ENCODE results near the gene NEDD4L.
"Not testable (repeated sequence)": the region's sequence is repeated elsewhere in the genome, so short reads cannot be mapped to it uniquely, and the experiment has no call there.

Gene NEDD4L

DNA sequence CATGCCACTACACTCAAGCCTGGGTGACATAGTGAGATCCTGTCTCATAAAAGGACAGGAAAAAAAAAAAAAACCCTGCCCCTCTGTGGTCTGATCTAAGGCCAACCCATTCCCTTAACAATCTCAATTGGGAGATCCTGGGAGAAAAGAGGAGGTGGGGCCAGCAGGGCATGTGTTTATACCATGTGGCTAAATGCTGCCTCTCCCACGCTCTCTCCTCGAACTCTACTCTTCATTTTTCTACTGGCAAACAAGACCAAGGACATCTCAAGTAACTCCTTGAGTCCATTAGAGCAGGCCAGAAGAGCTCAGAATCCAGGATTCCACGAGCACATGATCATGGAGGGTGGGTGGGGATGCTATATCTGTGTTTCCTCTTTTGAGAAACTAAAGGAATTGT lies 16.7 kb upstream of the NEDD4L start:
- no peak for DNase-seq

DNA sequence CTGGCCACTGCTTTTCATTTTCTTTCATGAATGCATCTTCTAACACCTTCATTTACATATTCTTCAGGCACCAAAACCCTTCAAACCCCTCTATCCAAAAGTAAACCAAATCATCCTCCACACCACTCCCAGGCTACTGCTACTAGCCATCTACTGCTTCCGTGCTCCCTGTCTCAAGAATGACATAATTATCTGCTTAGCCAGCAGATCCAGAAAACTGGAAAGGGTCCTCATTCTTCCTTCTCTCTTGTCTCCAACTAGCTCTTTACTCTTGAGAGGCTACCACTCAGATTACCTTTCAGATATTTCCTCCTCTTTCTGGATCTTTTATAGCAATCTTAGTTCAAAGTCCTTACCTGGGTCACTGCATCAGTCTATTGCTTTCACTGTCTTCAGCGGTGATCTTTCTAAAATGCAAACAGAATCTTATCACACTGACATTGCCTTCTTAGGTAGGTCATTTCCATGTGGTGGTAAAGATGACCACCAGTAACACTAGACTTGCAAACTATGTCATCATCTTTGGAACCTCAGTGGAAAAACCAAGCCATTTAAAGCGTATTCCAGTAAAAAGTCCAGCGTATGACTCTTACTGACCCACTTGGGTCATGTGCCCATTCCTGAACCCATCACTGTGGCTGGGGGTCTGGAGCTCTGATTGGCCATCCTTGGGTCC lies 15.8 kb upstream of the NEDD4L start:
- no peak for DNase-seq

DNA sequence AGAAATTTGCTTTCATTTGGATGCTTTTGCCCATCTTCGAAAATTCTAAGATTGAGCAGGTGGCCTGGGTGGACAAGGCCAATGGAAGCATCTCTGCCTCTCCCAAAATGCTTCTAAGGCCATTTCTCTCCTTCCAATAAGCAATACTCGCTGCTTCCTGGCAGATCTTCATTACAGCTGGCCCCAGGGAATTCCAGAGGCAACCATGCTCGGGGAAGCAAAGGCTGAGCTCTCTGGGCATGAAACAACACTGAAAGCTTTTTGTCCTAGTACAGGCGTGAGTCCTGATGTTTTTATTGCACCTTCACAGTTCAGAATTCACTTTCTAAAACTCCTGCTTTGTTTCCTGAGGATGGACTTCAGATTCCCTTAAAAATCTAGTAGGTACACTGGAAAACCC lies 11.8 kb upstream of the NEDD4L start:
- DNase-seq = no peak

DNA sequence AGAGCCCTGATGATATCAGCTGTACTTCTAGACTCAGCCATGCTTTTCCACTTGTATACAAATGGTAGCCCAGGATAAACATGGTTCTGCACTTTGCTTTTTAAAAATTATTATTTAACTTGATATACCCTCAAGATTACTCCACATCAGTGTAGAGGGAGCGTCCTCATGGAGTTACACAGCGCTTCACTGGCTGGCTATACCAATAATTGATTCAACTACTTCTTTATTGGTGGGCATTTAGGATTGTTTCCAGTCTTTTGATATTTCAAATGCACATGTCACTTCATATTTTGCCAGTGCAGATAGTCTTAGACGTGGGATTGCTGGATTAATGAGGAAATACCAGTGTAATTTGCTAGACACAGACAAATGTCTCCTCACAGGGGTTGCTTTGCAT lies 10.8 kb upstream of the NEDD4L start:
- DNase-seq = no peak

DNA sequence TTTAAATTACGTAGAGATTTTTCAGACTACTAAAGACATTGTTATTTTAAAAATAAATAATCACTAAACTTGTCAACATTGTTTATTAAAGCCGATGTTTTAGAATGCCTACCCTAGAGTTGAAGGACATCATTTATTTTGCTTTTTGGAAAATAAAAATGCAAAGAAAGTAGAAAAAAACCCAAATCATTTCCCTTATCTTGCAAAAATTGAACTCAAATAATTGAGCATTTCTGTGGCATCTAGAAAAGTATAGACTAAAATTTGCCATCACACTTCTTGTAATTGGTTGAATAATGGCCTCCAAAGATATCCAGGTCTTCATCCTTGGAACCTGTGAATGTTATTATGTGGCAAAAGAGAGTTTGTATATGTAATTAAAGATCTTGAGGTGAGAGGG lies 9.7 kb upstream of the NEDD4L start:
- DNase-seq = no peak

DNA sequence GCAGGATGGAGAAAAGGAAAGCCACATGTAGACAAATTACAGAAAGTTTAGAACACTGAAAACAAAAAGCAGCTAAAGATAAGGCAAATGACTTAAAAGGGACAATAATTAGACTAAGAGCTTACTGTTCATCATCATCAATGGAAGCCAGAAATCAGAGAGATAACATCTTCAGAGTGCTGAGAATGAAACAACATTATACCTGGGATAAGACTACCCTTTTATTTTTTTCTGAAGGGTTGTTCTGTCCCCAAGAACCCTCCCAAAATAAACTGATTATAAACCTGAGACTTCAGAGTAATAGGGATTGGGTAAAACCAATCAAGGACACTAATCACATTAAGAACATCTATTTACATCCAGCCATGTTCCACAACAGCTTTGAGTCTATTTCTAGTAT lies 6.9 kb upstream of the NEDD4L start:
- DNase-seq = no peak

DNA sequence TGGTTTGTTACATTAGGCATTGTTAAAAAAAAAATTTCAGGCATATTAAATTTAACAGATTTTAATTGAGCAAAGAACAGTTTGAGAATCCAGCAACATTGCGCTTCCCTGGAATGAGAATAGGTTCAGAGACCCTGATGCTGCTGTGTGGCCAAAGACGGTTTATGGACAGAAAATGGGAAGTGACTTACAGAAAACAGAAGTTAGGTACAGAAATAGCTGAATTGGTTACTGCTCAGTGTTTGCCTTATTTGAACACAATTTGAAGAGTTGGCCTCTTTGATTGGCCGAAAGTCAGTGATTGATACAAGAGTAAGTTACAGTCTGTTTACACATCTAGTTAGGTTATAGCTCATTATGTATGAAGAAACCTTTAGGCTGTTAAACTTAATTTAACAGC lies 6.0 kb upstream of the NEDD4L start:
- peak; percentile 12 to 32 for DNase-seq

DNA sequence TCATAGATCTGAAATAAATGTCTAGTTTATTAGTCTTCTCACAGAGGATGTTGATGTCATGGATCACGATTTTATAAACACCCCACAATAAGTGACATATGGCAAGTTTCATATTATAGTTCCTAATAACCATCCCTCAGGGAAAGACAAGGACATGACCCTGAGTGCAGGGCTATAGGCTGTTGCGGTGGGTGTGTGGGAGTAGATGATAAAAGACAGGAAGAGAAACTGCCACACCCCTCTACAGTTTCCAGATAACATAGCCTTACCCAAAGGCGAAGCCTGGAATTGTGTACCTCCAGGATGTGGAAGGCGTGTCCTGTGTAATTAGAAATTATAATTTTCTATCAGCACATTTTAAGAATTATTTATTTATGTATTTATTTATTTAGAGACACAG lies 2.4 kb upstream of the NEDD4L start:
- peak; percentile 74 to 76 for DNase-seq

DNA sequence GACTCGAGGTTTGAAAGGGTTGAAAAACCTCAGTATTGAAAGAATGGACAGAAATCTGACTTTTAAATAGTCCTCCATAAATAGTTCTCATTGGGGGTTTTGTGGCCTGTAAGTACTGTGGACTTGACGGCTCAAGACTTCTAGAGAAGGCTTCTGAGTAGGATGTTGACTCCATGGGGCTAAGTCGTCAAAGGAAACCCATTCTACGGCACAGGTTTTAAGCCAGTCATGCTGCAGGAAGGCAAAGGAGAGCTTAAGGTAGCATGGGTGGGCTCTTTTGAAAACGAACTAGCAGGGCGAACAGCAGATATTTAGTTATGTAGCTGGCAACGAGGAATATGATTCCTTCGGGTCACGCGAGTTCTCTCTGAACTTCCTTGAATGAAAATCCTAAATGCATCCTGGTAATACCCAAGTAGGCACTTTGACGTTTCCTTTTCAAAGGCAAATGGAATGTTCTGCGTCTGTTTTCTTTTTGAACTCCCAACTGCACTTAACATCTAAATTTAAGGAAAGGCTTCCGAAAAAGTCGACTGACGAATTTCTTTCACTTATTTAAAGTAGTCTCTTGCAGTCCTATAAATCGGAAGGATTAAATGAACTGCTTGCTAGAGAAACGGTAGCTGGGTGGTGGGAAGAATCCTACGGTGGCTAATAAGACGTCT lies 1.1 kb upstream of the NEDD4L start:
- peak; percentile 6 to 9 for DNase-seq

DNA sequence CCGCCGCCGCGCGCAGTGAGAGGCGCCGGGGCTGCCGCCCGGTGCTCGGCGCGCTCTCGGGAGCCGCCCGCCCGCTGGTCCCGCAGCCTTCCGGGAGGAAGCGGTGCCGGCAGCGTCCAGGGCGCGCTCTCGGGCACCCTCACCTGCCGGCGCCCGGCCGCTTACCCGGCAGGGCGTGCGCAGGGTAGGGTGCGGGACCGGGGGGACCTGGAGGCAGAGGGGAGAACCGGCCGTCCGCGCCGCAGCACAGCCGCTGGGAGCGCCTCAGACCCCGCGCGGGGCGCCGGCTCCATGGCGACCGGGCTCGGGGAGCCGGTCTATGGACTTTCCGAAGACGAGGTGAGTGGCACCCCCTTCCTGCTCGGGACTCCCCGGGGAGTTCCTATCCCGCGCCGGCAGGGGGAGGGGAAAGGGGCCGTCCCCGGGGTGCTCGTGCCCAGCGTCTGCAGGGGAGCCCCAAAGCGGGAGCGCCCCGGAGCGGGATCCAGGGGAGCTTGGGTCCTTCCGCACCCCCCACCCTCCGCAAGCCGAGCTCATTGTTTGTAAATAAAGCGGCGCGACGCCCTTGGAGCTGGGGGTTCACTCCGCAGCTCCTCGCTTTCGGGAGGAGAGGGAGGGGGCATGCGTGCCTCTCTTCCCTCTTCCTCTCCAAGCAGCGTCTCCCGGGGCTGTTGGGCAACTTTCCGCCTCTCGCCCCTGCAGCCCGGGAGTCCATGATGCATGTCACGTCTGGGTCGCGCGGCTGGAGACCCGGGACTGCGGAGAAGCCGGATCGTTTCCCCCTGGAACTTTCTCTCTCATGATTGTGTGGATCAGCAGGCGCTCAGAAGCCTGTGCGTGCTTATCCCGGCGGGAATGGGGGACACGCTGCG lies 580 bp downstream of the NEDD4L start:
- DNase-seq = peak; percentile 25 to 45

DNA sequence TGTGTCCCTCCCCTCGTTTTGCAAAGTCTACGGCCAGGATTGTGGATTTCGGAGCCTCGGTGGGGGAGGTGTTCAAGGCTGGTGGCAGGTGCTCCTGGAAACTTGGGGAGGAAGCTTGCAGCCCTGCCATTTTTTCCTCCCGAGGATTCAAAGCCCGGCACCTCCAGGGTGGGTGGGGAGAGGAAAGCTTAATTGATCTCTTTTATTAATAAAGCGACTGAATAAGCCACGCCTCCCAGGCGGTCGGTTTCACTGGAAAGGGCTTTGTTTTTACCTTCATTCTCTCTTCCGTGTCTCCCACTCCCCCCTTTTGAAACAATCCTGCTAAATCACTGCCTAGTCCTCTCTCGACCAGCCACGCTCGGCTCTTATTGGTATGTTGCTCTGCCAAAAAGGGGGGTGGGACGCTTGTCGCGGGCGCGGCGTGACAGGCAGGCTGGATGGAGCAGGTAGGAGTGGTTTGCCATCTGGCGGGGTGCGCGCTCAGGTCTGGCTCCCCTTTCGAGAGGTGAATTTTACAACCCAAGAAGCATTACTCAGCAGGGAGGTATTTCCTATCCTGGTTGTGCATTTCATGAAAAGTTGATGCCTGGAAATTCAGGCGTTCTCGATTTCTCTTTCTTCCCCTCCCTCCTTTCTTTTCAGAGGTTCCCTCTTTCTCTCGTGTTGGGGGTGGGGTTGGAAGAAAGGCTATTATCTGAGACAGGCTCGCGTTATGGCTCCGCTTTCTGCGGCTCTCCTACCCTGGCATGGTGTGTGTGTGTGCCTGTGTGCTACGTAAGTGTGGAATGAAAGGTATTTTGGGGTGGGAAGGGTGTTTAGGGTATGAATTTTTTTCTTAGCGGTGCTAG lies 1.4 kb downstream of the NEDD4L start:
- no peak for DNase-seq

DNA sequence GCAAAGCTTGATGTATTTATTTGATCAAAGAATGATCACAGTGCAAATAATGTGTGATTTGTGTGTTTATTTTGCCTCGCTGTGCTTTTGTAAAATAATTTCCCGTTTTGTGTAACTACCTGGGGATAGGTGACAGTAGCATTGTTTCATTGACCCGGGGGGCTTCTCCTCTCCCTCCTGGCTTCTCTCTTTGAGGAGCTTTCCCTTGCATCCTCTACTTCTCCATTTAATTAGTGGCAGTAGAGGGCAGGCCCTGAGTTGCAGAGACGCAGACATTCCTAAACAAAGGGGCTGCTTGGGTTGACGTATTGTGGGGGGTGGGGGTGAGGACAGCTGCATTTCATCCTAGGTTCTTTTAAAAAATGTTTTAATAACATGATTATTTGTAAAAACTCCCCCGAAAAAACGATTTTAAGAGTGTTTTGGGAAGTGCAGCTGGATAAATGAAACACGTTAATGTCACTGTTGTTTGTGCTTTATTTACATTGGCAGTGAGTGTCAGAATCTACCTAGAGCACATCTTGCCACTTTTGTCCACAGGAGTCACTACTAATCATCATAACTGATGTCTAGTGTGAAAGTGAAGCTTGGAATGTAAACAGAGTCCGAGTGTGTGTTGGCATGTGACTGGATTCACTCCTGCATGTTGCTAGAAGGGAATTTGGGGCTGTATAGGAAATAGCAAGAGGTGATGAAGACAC lies 2.2 kb downstream of the NEDD4L start:
- no peak for DNase-seq

DNA sequence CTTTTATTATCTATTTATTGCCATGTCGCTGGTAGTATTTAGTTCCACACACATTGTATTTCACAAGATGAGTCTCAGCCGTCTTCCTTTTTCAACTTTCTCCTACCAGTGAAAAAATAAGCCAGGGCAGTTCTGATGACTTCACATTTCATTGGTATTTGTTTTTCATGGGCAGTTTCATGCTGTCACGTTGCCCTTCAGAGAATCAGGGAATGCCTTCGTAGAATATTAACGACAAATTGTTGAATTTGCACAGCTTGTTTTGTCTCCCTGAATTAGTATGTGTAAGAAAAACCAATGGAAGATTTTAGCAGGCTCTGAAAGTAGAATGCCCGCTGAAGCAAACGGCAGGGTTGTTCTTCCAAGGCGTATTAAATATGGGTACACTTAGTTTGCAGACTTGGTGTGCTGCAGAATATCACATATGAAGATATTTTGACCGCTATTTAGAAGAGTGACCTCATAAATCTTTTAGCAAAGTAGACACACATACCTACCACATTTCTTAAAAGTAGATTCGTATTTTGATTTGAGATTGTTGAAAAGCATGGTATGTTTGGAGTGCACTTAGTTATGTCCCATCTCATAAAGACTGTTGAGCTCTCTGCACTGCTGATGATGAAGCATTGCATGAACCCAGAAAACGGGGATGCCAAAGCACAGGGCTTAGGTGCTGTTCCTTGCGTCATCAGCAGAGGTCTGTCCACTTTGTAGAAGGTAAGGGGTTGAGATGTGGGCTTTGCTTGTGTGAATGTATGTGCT lies 2.9 kb downstream of the NEDD4L start:
- DNase-seq = no peak

DNA sequence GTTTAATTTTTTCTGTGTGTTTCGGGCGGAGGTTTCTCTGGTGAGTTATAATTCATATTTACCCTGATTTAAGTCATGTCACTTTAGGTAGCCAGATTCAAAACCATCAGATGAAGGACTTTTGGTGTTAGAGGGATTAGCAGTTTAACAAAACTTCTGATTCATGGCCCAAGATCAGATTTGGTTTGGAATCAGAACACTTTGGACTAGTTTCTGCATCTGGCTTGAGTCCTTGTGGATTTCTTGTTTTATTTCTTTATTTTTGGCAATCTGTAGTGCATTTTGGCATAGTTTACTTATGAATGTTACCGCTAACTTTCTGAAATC lies 3.5 kb downstream of the NEDD4L start:
- no peak for DNase-seq

DNA sequence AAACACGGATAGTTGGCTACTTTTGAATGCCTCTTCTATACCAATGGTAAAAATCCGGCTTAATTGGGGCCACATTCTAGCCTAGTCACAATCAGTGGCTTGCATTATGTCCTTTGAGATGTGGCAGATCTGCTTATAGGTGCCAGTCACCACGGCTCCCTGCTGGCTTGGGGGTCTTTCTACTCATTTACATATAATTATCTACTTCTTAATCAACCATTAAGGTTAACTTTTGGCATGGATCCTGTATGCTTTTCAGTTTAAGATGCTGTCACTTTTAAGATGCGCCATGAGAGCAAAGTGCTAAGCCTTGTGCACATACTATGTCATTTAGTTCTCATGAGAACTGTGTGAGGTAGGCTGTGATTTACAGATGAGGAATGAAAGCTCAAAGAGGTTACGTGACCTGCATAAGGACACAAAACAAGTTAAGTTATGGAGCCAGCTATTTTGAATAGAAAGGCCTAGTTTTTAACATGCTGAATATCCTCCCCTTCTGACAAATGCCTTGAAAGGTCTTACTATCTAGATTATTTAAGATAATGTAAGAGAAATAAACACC lies 4.1 kb downstream of the NEDD4L start:
- no peak for DNase-seq

DNA sequence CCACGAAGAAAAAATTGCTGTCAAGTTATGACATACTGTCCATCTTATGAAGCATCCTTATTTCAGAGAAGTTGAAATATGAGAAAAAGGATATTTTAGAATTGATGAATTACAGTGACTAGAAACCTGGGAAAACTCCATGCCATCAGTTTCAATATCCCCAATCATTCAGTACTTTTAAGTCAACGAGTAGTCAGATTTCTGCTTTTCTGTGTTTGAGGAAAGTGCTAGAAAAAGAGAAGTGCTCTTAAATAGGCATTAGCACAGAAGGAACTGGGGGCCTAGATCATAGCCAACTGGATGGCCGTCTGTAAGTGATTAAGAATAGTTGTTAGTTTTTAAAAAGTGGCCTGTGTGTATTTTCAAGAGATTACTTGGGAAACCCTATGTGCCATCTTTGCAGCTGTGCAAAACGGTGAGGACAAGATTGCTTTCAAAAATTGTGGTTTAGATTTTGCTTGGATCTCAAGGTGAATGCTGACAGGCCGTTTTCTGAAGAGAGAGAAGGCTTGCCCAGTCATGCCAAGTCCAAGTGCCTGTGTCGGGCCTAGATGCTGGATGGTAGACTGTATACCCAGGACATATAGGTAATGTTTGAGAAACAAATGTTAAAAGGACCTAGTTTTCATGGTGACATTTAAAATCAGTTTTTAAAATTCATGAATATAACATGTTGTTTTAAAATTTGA lies 5.1 kb downstream of the NEDD4L start:
- peak; percentile 33 to 40 for DNase-seq

DNA sequence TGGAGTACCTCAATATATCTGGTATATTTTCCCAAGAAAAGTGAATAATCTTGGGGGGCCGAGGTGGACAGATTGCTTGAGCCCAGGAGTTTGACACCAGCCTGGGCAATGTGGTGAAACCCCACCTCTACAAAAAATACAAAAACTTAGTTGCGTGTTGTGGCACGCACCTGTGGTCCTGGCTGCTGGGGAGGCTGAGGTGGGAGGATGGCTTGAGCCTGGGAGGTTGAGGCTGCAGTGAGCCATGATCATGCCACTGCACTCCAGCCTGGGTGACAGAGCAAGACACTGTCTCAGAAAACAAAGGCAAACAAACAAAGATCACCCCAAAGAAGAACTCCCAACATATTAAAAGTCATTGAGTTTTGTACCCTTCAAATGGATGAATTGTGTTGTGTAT lies 6.9 kb downstream of the NEDD4L start:
- DNase-seq = not testable (repeated sequence)

DNA sequence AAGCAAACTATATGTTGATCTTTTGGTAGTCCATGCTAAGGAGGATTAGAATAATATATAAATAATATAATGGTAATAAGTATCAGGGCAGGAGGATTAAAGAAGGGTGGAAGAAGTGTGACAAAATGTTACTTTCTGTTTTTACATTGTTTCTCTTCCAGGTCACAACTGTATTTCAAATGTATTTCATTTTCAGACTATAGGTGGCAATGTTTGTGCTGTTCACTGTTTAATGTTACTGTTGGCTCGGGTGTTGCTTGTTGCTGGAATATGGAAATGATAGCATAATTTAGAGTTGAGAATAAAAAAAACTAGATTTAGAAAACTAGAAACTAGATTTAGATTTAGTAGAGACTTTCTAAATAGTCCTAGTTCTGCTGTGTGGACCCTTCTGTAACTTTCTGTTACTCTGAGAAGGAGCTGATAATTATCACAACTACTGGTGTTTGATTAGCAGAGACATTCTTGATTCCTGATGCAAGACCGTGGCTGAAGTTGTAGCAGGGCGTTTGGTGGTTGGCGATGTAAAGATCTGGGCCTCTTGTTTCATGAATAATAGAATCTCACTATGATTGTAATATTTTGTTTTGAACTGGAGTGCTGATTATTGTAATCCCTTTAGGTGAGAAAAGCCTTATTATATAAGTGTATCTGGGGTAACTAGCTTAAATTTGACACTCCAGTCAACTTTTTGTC lies 7.9 kb downstream of the NEDD4L start:
- no peak for DNase-seq

DNA sequence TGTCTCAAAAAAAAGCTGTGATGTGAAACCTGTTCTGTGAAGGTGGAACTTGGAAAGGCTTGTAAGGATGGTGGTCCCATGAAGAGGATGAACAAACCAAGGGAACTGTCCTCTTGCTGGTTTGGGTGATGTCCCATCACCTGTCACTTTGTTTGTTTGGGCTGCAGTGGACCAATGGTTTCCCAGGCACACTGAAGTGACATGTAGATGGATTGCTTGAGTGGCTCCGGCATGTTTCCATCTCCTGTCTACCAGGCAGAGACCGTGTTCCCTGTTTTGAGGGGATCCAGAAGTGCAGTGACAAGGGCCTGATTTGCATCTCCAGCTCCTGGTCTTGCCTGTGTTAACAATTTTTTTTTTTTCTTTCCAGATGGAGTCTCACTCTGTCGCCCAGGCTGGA lies 8.9 kb downstream of the NEDD4L start:
- no peak for DNase-seq

All from inflammatory macrophage (primary cell).